ELR (cell line): Measurements from ENCODE around the gene ZSWIM2.
A peak's percentile ranks its signal among the peaks of the same experiment; 100 is the strongest.
"Not testable (repeated sequence)": the region's sequence is repeated elsewhere in the genome, so short reads cannot be mapped to it uniquely, and the experiment has no call there.

ENCODE experiments used
- DNase-seq: peaks from one replicate; pipeline ENCODE4 v3.0.0-alpha.2; 2015; ENCODE audit warnings: low read depth

The ZSWIM2 gene

GRCh38 chr2:186842373-186842772, 6.6 kb downstream of the ZSWIM2 start:
- no peak for DNase-seq

GRCh38 chr2:186841940-186842339, 7.0 kb downstream of the ZSWIM2 start:
- peak; percentile 86 for DNase-seq

GRCh38 chr2:186835628-186836027, 13.3 kb downstream of the ZSWIM2 start:
- no peak for DNase-seq

GRCh38 chr2:186827862-186828492, 21.0 kb downstream of the ZSWIM2 start:
- no peak for DNase-seq

GRCh38 chr2:186827411-186827810, 21.6 kb downstream of the ZSWIM2 start:
- peak; percentile 47 for DNase-seq

- DNase-seq = no peak
These were observed 26.6 kb downstream of the ZSWIM2 start for GRCh38 chr2:186822323-186822722.

GRCh38 chr2:186820303-186820702, 28.7 kb downstream of the ZSWIM2 start:
- DNase-seq = peak; percentile 65

GRCh38 chr2:186811760-186812159, 37.2 kb downstream of the ZSWIM2 start:
- DNase-seq = not testable (repeated sequence)

- DNase-seq = no peak
These were observed 42.4 kb downstream of the ZSWIM2 start for GRCh38 chr2:186806591-186806990.

GRCh38 chr2:186798604-186799003, 50.4 kb downstream of the ZSWIM2 start:
- DNase-seq = not testable (repeated sequence)

- no peak for DNase-seq
These were observed 64.0 kb downstream of the ZSWIM2 start for GRCh38 chr2:186784930-186785329.

- DNase-seq = no peak
These were observed 65.7 kb downstream of the ZSWIM2 start for GRCh38 chr2:186783254-186783653.

GRCh38 chr2:186780701-186781316, 68.2 kb downstream of the ZSWIM2 start:
- peak; percentile 64 for DNase-seq
